GM23338 (cell line): ENCODE data around the gene KDM4E.

Source experiments
- EZH2 ChIP-seq: fragments of 200-600 bp; sonication (generic); IDR thresholded peaks from one replicate; pipeline ENCODE4 v1.8.0; 2017; ENCODE audit warnings: antibody characterized with exemption, mild to moderate bottlenecking, low read depth; ENCODE audit not compliant: unreplicated experiment
- EZH2phosphoT487 ChIP-seq: fragments of 200-600 bp; sonication (generic); IDR thresholded peaks from one replicate; pipeline ENCODE4 v1.8.1; 2018; ENCODE audit warnings: antibody characterized with exemption; ENCODE audit not compliant: unreplicated experiment
- JUNB ChIP-seq: IDR thresholded peaks from one replicate; pipeline ENCODE4 v1.6.1; 2016; ENCODE audit warnings: antibody characterized with exemption; ENCODE audit not compliant: unreplicated experiment
- POLR2AphosphoS5 ChIP-seq: IDR thresholded peaks from 2 replicates; pipeline ENCODE4 v1.6.1; 2016; ENCODE audit warnings: antibody characterized with exemption, low read depth
- TF ChIP-seq, protein P1 (sequence below): IDR thresholded peaks from one replicate; pipeline ENCODE4 v1.6.1; 2018; ENCODE audit warnings: antibody characterized with exemption; ENCODE audit not compliant: unreplicated experiment
- TF ChIP-seq, protein P2 (sequence below), 2 experiments: fragments of 200-600 bp in 1 of 2; sonication (generic) in 1 of 2; conservative IDR thresholded peaks; 2 replicates each; pipeline versions ENCODE4 v1.5.1 to v1.6.1; 2016 to 2017; ENCODE audit warnings: antibody characterized with exemption in 2 of 2, low read depth in 2 of 2, mild to moderate bottlenecking in 2 of 2, moderate library complexity in 1 of 2

GRCh38 chr11:94993400-94993943 lies 31.6 kb upstream of the KDM4E start:
- TF ChIP-seq POLR2AphosphoS5 (no peak), EZH2 (no peak), EZH2phosphoT487 (no peak), JUNB (no peak)
- TF ChIP-seq, protein P1, sequence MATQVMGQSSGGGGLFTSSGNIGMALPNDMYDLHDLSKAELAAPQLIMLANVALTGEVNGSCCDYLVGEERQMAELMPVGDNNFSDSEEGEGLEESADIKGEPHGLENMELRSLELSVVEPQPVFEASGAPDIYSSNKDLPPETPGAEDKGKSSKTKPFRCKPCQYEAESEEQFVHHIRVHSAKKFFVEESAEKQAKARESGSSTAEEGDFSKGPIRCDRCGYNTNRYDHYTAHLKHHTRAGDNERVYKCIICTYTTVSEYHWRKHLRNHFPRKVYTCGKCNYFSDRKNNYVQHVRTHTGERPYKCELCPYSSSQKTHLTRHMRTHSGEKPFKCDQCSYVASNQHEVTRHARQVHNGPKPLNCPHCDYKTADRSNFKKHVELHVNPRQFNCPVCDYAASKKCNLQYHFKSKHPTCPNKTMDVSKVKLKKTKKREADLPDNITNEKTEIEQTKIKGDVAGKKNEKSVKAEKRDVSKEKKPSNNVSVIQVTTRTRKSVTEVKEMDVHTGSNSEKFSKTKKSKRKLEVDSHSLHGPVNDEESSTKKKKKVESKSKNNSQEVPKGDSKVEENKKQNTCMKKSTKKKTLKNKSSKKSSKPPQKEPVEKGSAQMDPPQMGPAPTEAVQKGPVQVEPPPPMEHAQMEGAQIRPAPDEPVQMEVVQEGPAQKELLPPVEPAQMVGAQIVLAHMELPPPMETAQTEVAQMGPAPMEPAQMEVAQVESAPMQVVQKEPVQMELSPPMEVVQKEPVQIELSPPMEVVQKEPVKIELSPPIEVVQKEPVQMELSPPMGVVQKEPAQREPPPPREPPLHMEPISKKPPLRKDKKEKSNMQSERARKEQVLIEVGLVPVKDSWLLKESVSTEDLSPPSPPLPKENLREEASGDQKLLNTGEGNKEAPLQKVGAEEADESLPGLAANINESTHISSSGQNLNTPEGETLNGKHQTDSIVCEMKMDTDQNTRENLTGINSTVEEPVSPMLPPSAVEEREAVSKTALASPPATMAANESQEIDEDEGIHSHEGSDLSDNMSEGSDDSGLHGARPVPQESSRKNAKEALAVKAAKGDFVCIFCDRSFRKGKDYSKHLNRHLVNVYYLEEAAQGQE: no peak
- TF ChIP-seq, protein P2, sequence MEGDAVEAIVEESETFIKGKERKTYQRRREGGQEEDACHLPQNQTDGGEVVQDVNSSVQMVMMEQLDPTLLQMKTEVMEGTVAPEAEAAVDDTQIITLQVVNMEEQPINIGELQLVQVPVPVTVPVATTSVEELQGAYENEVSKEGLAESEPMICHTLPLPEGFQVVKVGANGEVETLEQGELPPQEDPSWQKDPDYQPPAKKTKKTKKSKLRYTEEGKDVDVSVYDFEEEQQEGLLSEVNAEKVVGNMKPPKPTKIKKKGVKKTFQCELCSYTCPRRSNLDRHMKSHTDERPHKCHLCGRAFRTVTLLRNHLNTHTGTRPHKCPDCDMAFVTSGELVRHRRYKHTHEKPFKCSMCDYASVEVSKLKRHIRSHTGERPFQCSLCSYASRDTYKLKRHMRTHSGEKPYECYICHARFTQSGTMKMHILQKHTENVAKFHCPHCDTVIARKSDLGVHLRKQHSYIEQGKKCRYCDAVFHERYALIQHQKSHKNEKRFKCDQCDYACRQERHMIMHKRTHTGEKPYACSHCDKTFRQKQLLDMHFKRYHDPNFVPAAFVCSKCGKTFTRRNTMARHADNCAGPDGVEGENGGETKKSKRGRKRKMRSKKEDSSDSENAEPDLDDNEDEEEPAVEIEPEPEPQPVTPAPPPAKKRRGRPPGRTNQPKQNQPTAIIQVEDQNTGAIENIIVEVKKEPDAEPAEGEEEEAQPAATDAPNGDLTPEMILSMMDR (conservative IDR thresholded peaks at IDR 0.05; ENCODE audit: low read depth in 2 of 2): no peak
